GM18498 (cell line): Measurements from ENCODE around the gene GRIN2B.

ENCODE experiments used
- ATAC-seq: cut with Tn5 transposase; IDR thresholded peaks from one replicate; pipeline ENCODE4 v1.9.1; 2021; ENCODE audit warnings: mild to moderate bottlenecking, moderate library complexity; ENCODE audit not compliant: unreplicated experiment

GRIN2B gene

DNA sequence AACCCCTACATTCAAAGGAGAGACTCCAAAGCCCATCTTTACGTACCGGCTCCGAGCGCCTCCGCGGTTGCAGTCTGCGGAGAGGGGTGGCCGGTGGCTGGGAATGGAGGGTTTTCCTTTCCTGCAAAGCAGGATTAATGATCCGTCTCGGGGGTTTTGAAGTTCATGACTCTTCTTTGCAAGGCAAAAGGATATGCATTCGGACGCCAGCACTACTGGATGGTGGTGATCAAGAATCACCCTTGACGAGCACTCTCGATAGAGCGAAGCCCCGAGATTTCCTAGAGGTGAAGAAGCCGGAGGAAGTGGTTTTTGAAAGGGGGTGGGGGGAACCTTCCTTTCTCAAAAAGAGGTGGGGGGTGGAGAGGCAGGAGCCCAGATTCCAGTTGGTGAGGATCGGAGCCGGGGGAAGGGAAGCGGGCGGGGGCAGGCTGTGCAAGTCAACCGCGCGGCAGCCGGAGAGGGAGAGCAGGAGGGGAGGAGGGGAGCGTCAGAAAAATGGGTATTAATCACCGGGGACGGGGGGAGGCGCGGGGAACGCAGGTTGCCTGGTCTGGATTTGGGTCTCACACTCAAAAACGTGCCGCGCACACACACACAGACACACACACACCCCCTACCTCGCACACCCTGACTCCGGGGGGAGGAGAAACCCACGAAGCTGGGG lies at the start of gene GRIN2B:
TSS of gene GRIN2B (minus strand) at position 307 of the 667 bp plus-strand sequence. CDS start 115,394 bp downstream, outside the sequence.
- no peak for ATAC-seq

DNA sequence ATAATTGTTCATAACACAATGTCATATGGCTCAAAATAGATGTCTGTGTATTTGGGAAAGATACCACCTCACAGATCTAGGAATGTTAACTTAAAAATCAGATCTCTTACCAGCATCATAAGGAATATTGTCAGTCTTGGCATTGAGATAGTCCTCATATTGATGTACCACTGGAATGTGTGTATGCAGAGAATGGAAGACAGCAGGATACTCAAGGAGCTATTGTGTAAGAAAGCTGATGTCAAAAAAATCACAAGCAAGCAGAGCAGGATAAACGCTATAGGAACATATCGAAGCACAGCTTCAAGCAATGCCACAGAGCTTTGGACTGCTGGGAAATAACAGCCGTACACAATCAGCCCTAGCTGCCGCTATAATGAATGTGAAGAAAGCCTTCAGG lies 45.1 kb upstream of the GRIN2B start:
- ATAC-seq = no peak

DNA sequence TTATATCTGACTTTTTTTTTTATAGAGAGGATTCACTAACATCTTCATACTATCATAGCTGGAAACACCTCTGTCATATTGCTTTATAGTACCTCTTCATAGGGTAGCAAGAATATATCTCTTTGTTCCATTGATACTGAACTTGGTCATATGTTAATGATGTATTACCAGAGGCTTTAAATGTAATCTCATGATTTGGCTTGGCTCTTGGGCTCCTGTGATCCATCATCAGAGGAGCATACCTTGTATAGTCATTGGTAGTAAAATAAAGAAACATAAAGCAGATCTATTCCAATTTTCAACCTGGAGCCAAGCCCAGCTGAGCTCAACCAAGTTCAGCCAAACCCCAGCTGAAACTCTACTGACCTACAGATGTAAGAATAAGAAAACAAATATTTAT lies 43.2 kb upstream of the GRIN2B start:
- no peak for ATAC-seq

DNA sequence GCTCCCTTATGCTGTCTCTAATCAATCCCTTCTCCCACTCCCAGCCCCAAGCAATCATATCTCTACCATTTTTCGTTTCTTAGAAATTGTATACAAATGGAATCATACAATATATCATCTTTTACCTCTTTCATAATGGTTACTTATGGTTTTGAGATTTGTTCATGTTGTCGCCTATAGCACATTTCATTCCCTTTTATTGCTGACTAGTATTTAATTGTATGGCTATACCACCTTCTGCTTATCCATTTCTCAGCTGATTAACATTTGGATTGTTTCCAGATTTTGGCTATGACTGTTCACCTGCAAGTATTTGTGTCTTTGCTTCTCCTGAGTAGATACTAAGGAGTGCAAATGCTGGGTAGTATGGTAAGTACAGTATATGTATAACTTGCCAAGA lies 36.7 kb upstream of the GRIN2B start:
- no peak for ATAC-seq

DNA sequence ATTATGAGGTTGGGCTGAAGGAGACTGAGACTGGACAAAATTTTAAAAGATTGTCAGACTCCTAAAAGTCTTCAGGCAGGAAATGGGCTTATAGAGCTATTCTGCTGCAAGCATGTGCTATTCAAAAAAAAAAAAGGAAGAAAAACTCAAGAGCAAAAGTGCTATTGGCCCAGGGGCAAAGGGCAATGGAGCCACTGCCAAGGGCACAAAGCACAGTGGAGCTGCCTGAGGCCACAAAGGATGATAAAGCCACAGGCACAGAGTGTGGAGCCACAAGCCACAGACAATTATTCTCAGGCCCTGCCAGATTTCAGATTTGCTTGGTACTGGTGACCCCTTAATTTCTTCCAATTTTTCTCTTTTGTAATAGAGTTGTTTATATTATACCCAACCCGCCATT lies 29.6 kb upstream of the GRIN2B start:
- ATAC-seq = no peak

DNA sequence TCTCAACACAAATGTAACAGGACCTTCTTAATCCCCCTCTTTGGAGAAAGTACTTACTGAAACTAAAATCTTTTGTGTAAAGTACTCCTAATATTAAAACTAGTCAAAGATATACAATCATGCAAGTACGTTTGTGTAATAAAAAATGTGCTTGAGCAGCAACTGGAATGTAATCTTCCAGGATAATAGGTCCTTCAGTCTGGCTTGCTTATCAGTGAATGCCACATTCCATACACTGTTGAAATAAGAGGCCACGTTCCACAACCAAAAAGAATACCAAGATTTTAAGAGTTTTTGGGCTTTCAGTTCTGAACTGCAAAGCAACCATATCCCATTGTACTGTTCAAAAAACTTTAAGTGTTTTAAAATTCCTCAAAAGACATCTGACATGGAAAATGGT lies 26.2 kb upstream of the GRIN2B start:
- no peak for ATAC-seq

DNA sequence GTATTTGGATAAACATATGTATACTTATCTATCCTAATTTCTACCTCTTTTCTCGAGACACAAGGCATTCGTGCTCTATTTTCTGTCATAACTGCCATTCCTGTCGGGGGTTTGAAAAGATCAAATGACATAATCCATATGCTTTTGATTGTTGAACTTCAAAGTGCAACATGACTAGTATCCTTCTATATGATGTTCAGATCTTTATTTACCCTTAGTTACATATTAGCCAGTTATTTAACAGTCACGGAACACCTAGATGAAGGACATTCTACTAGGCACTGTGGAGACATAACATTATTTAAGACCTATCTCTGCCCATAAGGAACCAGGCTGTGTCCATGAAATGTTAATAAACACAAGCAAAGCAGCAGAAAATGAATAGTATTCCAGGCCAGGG lies 11.2 kb upstream of the GRIN2B start:
- ATAC-seq = no peak

DNA sequence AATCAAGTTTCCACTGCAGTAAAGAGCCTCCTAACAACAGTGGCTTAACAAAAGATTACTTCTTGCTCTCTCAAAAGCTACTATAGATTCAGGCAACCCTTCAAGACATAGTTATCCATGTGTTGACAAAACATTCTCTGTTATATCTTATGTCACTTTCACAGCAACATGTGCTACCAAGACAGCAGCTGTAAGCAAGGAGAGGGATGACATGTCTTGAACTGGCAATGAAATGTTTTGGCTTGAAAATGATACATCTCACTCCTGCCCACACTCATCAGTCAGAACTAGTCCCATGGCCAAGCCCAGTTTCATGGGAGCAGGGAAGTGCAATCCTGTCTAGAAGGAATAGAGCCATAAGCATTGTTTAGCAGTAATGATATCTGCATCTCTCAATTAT lies 10.7 kb upstream of the GRIN2B start:
- no peak for ATAC-seq

DNA sequence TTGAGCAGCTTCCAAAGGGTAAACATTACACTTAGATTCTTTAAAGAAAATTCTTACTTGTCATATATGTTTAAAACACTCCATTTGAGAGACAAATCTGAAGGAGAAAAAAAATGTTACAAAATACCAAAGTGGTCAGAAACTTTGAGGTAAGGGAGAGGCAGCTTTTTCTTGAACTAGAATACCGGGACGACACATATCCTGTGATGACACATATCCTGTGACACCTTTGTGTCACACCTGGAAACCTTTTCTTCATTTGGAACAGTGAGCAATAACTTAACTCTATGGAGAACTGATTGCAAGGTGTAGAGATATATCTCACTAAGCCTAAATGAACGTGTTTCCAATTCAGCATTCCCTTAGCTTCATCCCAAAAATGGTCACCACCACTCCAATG lies 4.6 kb upstream of the GRIN2B start:
- ATAC-seq = no peak

DNA sequence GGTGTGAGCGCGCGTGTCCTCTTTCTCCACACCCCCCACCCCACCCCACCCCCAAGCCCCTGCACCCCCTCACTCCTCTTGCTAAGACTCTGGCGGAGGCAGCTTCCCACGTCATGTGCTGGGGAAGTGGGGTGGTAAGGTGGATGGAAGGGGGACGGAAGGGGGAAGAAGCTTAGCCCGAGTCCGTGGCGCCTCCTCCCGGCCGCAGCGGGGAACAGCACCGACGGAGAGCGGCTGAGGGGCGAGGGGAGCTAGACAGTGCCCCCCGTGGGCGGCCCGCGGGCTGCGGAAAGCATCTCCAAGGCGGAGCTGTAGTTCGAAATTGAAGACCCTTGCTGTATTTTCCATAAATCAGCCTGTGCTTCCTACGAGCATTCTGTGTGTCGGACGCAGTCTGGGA lies 588 bp upstream of the GRIN2B start:
- ATAC-seq = no peak

DNA sequence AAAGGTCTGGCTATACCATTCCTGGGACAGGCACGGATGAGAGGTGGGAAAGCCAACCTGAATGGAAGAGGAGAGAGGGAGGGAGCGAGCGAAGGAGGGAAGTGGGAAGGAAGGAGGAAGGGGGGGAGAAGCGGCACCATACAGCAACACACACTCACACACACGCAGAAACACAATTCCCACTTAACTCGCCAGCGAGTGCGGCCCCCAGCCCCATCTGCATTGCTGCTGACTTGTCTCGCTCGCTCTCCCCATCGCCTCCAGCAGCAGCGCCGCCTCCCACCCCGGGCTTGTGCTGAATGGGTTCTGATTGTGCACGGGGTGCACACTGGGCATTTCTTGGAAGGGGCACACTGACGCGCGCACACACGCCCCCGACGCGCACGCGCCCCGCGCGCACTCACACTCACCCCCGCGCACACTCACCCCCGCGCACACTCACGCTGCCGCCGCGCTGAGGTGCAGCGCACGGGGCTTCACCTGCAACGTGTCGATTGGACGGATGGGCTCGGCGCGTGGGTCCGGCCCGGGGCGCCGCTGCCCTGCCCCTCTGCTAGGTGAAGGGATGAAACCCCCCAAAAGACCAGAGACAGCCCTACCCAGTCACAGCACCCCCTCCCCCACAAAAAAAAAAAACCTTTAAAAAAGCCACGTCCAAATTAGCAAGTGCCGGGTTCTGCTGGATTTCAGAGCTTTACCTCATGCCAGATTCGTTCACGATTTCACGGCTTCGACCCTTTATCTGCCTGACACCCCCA lies 685 bp downstream of the GRIN2B start:
- no peak for ATAC-seq

DNA sequence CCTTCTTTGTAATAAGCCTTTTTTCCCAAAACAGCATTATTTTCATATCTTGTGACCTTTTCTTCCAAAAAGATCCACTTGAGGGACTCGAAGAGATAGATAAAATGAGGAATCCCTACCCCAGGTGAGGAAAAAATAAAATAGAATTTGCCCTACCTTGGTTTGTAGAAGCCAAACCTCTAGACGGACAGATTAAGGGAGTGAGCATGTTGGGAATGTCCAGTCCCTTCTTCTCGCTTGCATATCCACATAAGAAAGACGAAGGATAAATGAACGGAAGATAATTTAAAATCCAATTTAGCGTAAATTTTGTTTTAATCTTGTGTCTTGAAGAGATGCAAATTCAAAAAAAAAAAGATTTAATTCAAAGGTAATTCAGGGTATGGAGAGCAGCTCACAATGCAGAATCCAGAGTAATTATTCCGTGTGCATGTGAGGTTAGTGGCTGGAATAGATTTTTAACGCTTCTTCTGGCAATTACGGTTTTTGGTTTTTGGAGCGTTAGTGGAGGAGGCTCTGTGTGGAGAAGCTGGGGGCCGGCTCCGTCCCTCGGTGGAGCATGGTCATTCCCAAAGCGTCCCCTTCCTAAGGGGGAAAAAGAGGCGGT lies 1.5 kb downstream of the GRIN2B start:
- ATAC-seq = no peak

DNA sequence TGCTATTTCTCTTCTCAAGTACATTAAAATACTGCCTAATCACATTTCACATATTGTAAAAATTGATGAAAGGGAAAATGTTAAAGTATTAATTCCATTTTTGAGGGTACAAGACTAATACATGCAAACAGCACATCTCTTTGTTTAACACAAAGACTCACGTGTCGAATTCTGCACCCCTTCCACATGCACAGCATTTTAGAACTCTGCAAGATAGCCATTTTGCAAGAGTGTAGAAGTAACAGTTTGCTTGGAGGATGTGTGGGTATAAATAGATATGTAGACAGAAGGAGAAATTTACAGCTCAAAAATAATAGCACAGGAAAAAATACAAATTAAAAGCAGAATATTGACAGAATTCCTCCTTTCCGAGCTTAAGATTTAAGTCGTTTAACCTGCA lies 2.5 kb downstream of the GRIN2B start:
- no peak for ATAC-seq

DNA sequence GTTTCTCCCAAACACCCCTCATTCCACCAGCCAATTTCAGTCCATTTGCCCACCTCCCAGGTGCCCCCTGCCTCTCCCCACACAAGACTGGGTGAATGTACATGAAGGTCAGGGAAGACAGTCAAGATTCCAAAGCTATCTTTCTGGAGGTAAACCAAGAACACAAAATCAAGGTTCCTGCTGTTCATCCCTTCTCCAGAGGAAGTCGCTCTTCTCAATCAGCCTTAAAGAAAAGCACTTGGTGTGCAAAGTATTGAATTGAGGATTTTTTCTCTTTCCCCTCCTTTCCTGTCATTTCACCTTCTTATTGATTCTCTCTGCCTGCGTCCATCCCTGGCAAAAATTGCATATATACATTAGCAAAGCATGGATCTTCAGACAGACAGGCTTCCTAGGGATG lies 4.5 kb downstream of the GRIN2B start:
- ATAC-seq = no peak

DNA sequence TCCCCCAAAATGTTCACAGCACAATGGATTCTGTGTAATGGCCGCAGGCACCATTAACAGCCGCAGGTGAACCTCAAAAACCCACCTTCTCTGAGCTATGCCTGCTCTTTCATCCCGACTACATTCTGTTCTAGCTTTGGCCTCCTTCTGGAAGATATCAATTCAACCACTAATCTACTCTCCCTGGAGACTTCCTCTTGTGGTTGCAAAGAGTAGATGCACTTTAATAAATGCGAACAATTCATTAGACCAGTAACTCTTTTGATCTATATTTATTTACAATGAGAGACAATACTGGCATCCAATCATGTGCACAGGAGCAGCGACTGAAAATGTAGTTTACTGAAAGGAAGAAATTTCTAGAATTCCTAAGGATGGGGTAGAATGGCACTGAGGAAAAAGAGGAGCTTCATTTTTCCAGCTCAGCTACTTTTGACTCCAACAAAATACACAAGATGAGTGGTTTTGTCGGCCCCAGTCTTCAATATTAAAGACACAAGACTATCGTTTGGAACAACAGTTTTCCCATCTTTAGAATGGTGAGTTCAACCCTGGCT lies 5.3 kb downstream of the GRIN2B start:
- no peak for ATAC-seq

DNA sequence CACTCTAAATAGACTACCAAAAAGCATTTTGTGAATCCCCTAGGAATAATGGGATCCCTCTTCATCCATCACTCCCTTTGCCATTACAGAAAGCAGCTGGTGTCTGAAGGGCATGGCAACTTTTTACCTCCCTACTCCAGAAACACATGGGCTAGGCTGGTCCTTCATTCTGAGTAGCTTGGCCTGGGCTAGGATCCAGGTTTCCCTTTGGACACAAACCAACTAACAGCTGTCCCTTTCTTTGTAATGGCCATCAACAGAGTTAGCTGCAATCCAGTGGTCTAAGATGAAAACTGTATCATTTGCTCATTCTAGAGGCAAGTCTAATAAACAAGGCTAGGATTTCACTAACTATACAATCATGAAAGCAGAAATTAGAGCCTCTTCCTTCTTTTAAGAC lies 7.4 kb downstream of the GRIN2B start:
- no peak for ATAC-seq

DNA sequence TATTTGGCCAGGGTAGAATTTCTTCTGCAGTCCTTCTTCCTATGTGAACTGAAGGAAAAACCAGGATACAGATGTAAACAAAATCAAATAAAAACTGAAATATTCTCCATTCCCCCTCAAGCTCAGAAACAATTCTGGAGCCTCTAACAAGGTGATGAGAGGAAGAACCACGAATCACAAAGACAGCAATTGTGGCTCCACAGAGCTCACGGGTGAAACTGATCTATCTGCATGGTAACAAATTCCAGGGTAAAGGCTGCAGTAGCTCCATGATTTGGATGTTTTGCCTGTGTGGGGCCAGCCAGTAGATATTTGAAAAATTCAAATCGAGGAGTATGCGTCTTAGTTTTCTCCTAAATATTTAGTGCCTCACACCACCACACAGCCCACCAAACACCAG lies 10.6 kb downstream of the GRIN2B start:
- ATAC-seq = no peak

DNA sequence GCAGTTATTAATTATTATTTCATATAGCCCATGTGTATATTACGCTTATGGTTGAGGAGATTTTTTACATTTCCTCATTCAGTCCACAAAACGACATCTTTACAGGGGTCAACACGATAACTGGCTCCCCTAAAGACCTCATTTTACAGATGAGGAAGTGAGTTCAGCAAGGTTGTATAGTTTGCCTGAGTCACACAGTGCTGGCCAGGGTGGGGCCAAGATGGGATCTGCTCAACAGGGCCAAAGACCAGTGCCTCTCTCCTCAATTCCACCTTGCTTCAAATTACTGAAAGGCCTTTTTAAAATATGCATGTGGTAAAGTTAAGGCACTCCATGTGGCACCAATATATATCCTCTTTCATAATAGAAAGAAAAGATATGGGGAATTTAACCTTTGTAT lies 13.1 kb downstream of the GRIN2B start:
- no peak for ATAC-seq

DNA sequence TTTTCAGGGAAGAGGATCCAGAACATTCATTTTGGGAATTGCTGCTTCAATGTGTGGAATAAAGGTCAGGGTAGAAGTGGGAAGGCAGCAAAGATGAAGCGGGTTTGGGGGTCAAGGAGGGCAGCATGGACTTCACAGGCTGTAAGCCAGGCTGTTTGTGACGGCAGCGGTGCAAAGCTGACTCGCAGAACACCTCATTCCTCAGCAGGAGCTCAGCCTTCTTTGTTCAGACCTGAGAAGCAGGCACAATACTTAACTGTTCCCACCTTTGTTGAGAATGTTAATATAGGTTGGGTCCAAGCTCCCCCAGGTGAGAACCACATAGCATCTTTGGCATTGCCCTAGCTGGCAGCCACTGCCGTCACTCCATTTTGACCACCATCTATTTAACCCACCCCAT lies 16.7 kb downstream of the GRIN2B start:
- ATAC-seq = no peak

DNA sequence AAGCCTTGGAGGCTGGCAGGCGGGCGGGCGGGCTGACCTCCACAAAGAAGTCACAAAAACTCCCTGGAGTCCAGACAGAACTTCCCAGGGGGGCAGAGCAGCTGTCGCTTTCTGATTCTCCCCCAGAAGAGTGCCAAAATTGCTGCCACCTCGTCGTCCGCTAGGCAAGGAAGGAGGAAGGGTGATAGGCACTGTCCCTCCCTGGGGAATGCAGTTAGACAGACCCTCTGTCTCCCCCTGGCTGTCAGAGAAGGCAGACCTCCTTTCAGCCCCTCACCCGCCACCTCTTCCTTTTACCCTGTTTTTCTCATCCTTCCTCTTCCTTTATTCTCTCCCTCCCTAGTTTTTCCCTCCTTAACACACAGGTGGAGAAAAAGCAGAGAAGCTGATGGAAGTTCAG lies 18.7 kb downstream of the GRIN2B start:
- no peak for ATAC-seq

DNA sequence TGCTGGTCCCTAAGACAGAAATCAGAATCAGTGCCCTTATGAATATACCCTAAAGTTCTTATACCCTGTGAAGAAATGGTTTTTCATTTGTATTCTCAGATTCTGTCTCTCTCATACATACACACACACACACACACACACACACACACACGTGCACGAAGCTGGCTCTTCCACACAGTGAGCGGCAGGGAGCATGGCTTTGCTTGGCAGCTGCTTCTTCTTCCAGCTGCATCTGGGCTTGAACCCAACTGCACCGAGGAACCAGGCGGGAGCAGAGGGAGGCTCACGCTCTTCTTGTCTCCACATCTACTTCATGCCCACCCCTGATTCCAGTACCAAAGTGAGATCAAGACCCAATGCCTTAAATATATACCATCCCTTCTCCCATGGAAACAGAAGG lies 19.4 kb downstream of the GRIN2B start:
- ATAC-seq = no peak

DNA sequence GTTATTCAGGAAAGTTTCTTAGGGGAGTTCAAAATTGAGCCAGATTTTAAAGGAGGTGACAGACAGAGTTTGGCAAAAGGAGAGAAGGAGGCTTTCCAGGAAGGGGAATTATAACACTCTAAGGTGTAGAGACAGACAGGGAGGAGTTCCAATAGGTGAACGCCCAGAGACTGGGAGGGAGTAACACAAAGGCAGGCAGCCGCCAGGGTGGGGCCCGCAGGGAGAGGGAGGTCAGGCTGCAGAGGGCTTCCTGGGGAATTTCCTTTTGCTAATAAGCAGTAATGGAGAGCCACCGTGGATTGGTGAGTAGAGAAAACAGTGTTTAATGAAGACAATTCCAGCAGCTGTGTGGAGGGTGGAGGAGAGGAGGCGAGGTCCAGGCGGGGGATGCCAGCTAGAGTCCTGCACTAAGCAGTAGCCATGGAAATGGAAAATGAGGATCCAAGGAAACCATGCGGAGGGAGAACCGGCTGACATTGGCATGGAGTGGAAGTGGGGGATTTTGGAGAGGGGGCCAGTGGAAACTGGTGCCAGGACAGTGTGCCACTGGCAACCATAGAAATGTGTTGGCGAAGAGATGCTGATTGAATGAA lies 22.2 kb downstream of the GRIN2B start:
- ATAC-seq = no peak
